NCI-H69 (cell line): ENCODE measurements around the gene PIP5K1A.

ENCODE experiments used
- DNase-seq: peaks from one replicate; lab custom pipeline; 2025; lab: John Stamatoyannopoulos, UW

PIP5K1A gene

GRCh38 chr1:151289080-151289935 lies 91.0 kb downstream of the PIP5K1A start:
- DNase-seq, result no peak

DNA sequence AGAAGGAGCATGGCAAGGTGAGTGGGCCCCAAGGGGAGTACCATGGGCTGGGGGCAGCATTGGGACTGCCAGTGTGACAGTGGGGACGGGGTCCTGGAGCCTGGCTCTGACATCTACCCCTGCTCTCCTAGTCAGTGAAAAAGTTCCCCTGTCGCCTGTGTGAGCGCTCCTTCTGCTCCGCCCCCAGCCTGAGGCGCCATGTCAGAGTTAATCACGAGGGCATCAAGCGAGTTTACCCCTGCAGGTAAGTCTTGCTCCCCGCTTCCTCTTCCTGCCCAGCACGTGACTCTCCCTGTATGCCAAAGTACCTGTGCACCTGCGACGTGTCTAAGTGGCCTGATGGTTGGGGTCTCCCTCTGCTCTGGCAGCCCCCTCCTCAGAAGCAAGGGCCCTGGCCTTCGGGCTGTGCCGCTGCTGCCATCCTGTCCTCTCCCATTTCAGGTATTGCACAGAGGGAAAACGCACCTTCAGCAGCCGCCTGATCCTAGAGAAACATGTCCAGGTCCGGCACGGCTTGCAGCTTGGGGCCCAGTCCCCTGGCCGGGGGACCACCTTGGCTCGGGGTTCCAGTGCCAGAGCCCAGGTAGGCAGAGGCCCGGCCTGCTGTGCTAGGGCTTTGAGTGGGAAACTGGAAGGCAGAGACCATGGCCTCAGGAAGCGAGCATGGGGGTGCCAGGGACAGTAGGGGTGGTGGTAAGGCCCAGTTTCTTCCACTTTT lies 91.8 kb downstream of the PIP5K1A start:
- DNase-seq, result no peak

- no peak for DNase-seq
Observed at GRCh38 chr1:151290709-151291303, 92.5 kb downstream of the PIP5K1A start.

DNA sequence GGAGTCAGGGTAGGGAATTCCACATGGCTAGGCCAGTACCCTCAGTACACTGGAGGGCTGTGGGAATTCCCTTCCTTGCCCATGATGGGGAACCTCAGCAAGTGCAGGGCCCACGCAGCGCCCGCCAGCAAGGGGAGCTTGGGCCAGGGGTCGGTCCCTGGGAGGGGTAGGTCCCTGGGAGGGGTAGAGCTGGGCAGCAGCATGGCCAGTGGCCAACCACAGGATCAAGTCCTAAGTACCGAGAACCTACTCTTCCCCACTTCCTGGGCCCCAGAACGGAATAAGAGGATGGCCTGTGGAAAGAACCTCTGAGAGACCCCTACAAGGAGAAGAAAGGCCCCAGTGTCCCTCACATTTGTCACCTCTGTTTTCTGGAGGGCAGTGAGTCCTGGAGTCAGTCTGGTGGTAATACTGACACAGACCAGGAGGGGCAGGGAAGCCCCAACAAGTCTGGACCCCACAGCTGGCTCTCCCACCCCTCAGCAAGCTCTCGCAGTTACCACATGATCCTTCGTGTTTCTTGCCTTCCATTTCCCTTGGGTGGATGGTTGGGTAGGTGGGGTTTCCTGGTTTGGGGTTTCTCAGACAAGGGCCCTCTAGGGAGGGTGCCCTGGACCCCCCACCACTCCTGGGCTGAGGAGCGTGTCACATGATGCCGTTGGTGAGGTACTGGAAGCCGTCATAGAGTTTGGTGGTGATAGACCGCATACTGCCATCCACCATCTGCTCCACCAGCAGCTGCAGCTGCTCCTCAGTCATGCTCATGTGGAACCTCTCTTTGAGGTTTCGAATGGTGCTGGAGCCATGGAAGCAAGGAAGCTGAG lies 94.1 kb downstream of the PIP5K1A start:
- no peak for DNase-seq

- DNase-seq, result no peak
Observed at GRCh38 chr1:151293093-151293492, 94.7 kb downstream of the PIP5K1A start.

DNA sequence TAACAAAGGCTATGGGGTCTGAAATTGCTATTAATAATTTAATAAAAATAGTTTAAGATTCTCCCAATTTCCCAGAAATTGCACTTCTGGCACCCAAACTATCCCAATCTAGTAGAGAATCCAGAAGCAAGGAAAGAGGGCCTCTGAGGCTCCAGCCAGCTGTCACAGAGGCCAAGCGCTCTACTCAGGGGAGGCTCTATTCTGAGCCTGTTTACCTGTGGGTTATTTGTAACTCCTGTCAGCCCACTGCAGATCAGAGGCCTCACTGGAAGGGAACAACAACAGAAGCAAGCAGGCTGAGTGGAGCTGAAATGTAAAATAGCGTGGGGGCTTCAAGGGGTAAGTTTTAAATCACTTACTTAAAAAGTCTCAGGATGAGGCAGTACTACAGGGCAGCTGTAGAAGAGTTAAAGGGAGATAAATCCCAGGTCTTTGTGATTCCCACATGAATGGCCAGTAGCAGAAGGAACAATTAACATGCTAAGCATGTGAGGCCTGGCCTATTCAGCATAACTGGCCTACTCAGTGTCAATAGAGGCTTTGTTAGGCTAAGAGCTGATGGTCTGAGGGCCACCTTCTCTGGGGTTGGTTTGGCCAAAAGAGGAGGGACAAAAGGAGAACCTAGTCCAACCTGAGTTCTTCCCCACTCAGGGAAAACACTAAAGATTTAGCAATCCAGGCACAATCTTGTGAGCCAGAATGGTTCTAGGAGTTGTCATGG lies 96.5 kb downstream of the PIP5K1A start:
- DNase-seq, result no peak
